K562 (cell line): ENCODE results near the gene KRT5. TPM values are rescaled to one million over a fixed set of nuclear protein-coding genes. Genes with fewer than 3 reads are reported as not detected.
A peak's percentile ranks its signal among the peaks of the same experiment; 100 is the strongest.

Source experiments
- ATAC-seq: fragments of 200-7000 bp; cut with Tn5 transposase; 3 replicates; pipeline ENCODE4 v1.9.1; 2020; ENCODE audit warnings: moderate library complexity
- BruUV-seq: library from RNA; stranded (reverse); fragments of 400-500 nt; replicated peaks from 2 replicates; lab custom pipeline; 2021; lab: Mats Ljungman, UMichigan
- CTCF ChIA-PET: fragments of 300-600 bp; formaldehyde crosslinking; extraction: SDS; loops from one replicate; lab custom pipeline; 2021; ENCODE audit warnings: low intra/inter-chr PET ratio; lab: Yijun Ruan, JAX
- POLR2A ChIA-PET: fragments of 300-600, 350-650 bp; sonication (Branson Sonifier 250); formaldehyde crosslinking; extraction: SDS; loops from one replicate; lab custom pipeline; 2021; ENCODE audit warnings: antibody characterized with exemption, inconsistent platforms; lab: Yijun Ruan, JAX
- DNase-seq, 4 experiments: peaks; one replicate each; pipeline versions ENCODE4 v3.0.0 to v3.0.0-alpha.2; 2011 to 2018; ENCODE audit warnings: low spot score in 3 of 4, mixed read lengths in 3 of 4; ENCODE audit errors: extremely low read depth in 1 of 4
- FAIRE-seq: peaks from 2 replicates; lab custom pipeline; 2011; peaks lifted over from hg19 to GRCh38; lab: Jason Lieb, UNC
- H2AFZ ChIP-seq: 2 replicates; pipeline ENCODE4 v1.6.0; 2011; ENCODE audit warnings: low read depth, low read length, control low read depth, inconsistent platforms
- H3K27ac ChIP-seq: fragments of 200-600 bp; 3 replicates; pipeline ENCODE4 v1.8.0; 2011; ENCODE audit warnings: low read depth, mild to moderate bottlenecking, control low read depth, inconsistent platforms, low read length, moderate library complexity, mixed read lengths; ENCODE audit errors: extremely low read depth
- H3K27me3 ChIP-seq, 2 experiments: fragments of 300-600 bp in 1 of 2; 2 replicates in 1 of 2; 3 replicates in 1 of 2; pipeline versions ENCODE4 v1.6.0 to v1.8.0; 2011; ENCODE audit warnings: inconsistent platforms in 2 of 2, low read length in 2 of 2, mild to moderate bottlenecking in 1 of 2, mixed read lengths in 1 of 2, moderate library complexity in 1 of 2; ENCODE audit not compliant: control insufficient read depth in 2 of 2, insufficient read depth in 2 of 2
- H3K36me3 ChIP-seq: fragments of 300-600 bp; 3 replicates; pipeline ENCODE4 v1.8.0; 2011; ENCODE audit warnings: mild to moderate bottlenecking, low read length, inconsistent platforms; ENCODE audit not compliant: control insufficient read depth, insufficient read depth
- H3K4me1 ChIP-seq, 2 experiments: fragments of 200-600 bp in 1 of 2; replicated peaks in 1 of 2; 2 replicates in 1 of 2; 3 replicates in 1 of 2; pipeline versions ENCODE4 v1.5.1 to v1.8.0; 2011; ENCODE audit warnings: inconsistent platforms in 2 of 2, low read length in 2 of 2, mild to moderate bottlenecking in 1 of 2, mixed read lengths in 1 of 2, moderate library complexity in 1 of 2; ENCODE audit not compliant: control insufficient read depth in 2 of 2, insufficient read depth in 2 of 2
- H3K4me2 ChIP-seq: 2 replicates; pipeline ENCODE4 v1.6.1; 2011; ENCODE audit warnings: low read length, control low read depth, inconsistent platforms, mixed read lengths; ENCODE audit not compliant: insufficient read depth
- H3K4me3 ChIP-seq: fragments of 200-600 bp; sonication (generic), shearing (Covaris generic); 2 replicates; pipeline ENCODE4 v1.5.1; 2016; ENCODE audit warnings: control low read depth, inconsistent platforms
- H3K79me2 ChIP-seq: fragments of 200-600 bp; 3 replicates; pipeline ENCODE4 v1.8.0; 2011; ENCODE audit warnings: low read length, inconsistent platforms; ENCODE audit not compliant: control insufficient read depth, insufficient read depth
- H3K9ac ChIP-seq, 2 experiments: 2 replicates each; pipeline versions ENCODE4 v1.6.0 to v1.6.1; 2011; ENCODE audit warnings: low read depth in 2 of 2, low read length in 2 of 2, control low read depth in 1 of 2, inconsistent platforms in 1 of 2, mild to moderate bottlenecking in 1 of 2, mixed read lengths in 1 of 2; ENCODE audit not compliant: insufficient read depth in 1 of 2
- H3K9me1 ChIP-seq: one replicate; pipeline ENCODE4 v1.6.0; 2011; ENCODE audit warnings: inconsistent platforms, mild to moderate bottlenecking, low read length, moderate library complexity; ENCODE audit not compliant: control insufficient read depth, insufficient read depth
- H3K9me3 ChIP-seq: replicated peaks from 2 replicates; pipeline ENCODE4 v1.5.1; 2011; ENCODE audit warnings: low read depth, low read length, inconsistent platforms; ENCODE audit not compliant: control insufficient read depth, insufficient read depth
- H4K20me1 ChIP-seq: replicated peaks from 2 replicates; pipeline ENCODE4 v1.6.1; 2011; ENCODE audit warnings: low read length, inconsistent platforms, mixed read lengths; ENCODE audit not compliant: control insufficient read depth, insufficient read depth
- CTCF ChIP-seq, 3 experiments: IDR thresholded peaks in 2 of 3; conservative IDR thresholded peaks in 1 of 3; 2 replicates each; pipeline ENCODE4 v1.5.1; 2011 to 2012; ENCODE audit warnings: low read length in 3 of 3, mild to moderate bottlenecking in 3 of 3, control low read depth in 2 of 3, improper control_type of control experiment in 1 of 3, inconsistent platforms in 1 of 3, low read depth in 1 of 3, mixed read lengths in 1 of 3, moderate library complexity in 1 of 3; ENCODE audit not compliant: insufficient read depth in 2 of 3
- ETV1 ChIP-seq: fragments of 450-650 bp; conservative IDR thresholded peaks from 2 replicates; pipeline ENCODE4 v1.6.1; 2016; ENCODE audit warnings: missing genetic modification characterization, control low read depth, low read depth, missing compliant biosample characterization
- PHTF2 ChIP-seq: fragments of 250-450 bp; sonication (Bioruptor Pico); IDR thresholded peaks from 2 replicates; pipeline ENCODE4 v1.5.0; 2021; ENCODE audit warnings: mild to moderate bottlenecking
- WGBS: fragments of 100-300 bp; shearing (Covaris generic); methylation state at CpG from one replicate; pipeline ENCODE4 v1.1.6; 2016; ENCODE audit warnings: low coverage, mixed read lengths; ENCODE audit not compliant: insufficient coverage; ENCODE audit errors: missing lambda C conversion rate; 5-methylcytosine and 5-hydroxymethylcytosine counted together
- in situ Hi-C: fragments of 300-500 bp; cut with MboI; formaldehyde crosslinking; loops from 4 replicates; pipeline ENCODE4 v1.15.0; 2018; ENCODE audit warnings: inconsistent platforms, mixed read lengths
- intact Hi-C: fragments of 100-400 bp; cut with micrococcal nuclease; formaldehyde crosslinking; loops from 2 replicates; pipeline ENCODE4 v1.14.2; 2022
- polyA plus RNA-seq, 8 experiments: library from polyadenylated mRNA; depleted of rRNA in 4 of 8; stranded (reverse) in 5 of 8; unstranded in 3 of 8; fragments of >200 nt; fragmentation: Nextera tagmentation in 2 of 8; fragmentation: Illumina TruSeq in 1 of 8; extraction: Ambion mirVana in 2 of 8; extraction: Trizol in 1 of 8; gene quantifications; 2 replicates each; pipeline versions ENCODE4 v1.2.1 to v1.2.3, GENCODE V29; 2011 to 2014; ENCODE audit warnings: inconsistent platforms in 1 of 8, missing spikeins in 1 of 8
- total RNA-seq, 7 experiments: library from RNA; depleted of rRNA in 6 of 7; stranded (reverse); fragments of >200 nt in 6 of 7; fragmentation: Illumina TruSeq in 2 of 7; extraction: Trizol in 2 of 7; gene quantifications; 2 replicates each; pipeline versions ENCODE4 v1.2.1 to v1.2.3, GENCODE V29; 2011 to 2021; ENCODE audit warnings: low replicate concordance in 1 of 7

KRT5 gene
- total and polyA plus RNA-seq, 9 of the 15 experiments (the other 6 are each of a cell fraction or from before 2014, with no cell fraction given): 0.32 TPM; not detected in 8

- ChIA-PET POLR2A (interaction anchor here (0.5 to 1.3 kb wide), 2 partner anchors 9 to 123 kb away, joined by 4 to 7 read pairs; partner anchors contain the start of gene KRT71), CTCF (interaction anchor here (0.6 to 0.7 kb wide), 2 partner anchors 324 to 326 kb away, joined by 3 read pairs; no protein-coding TSS in a partner anchor)
- H3K9me3 ChIP-seq: no peaks in the 10 kb centered on the region
- H3K4me1 ChIP-seq: no peaks in the 10 kb centered on the region
- no peak overlapping the region for H3K4me2 ChIP-seq
- no peaks in the 10 kb centered on the region for H3K79me2 ChIP-seq
- TF ChIP-seq CTCF (IDR thresholded peaks at IDR 0.05 in 2 of 3, conservative IDR thresholded peaks at IDR 0.05 in 1 of 3; ENCODE audit: insufficient read depth in 2 of 3, low read depth in 1 of 3, low read length in 3 of 3) (peak in 2 of 3 experiments; percentile 4 to 57; a peak in 3 of 6 replicates), ETV1 (tag) (peak; percentile 42; the same call in 1 of the 2 replicates), PHTF2 (CRISPR knock-in tag) (no peak)
- in situ Hi-C loops: no loop called here
- H3K9me1 ChIP-seq: no peaks in the 10 kb centered on the region
- no peak overlapping the region for H2AFZ ChIP-seq
- 2% methylated on average over 17 of the region's 17 CpGs for WGBS
- no peak overlapping the region for H3K4me3 ChIP-seq
- H3K27me3 ChIP-seq: peaks cover 3 to 44% of the 10 kb centered on the region in 2 experiments; a peak in 2 of 5 replicates
- H3K36me3 ChIP-seq: no peaks in the 10 kb centered on the region
- peaks cover 9% of the 10 kb centered on the region; the same call in 1 of the 2 replicates for H4K20me1 ChIP-seq
- peak; percentile 6 to 25 (median 20) for DNase-seq
- H3K9ac ChIP-seq: no peak overlapping the region
- no peak overlapping the region for H3K27ac ChIP-seq
- intact Hi-C loops: no loop called here
- BruUV-seq: no TSS peak
- no peak for FAIRE-seq
- peak; percentile 76 for ATAC-seq
Observed at GRCh38 chr12:52543985-52544883, 24.0 kb upstream of the KRT5 start.
